ACC112 (cell line): ENCODE measurements around the gene XRRA1.
"Not testable (repeated sequence)": the region's sequence is repeated elsewhere in the genome, so short reads cannot be mapped to it uniquely, and the experiment has no call there.

Source experiments
- H2AFZ ChIP-seq: fragments of 200-600 bp; sonication (generic); one replicate; pipeline ENCODE4 v1.6.0; 2017; ENCODE audit warnings: antibody characterized with exemption, low read length; ENCODE audit not compliant: unreplicated experiment
- H3K27ac ChIP-seq: fragments of 200-600 bp; sonication (generic); 2 replicates; pipeline ENCODE4 v1.5.1; 2014; ENCODE audit warnings: low read depth, mild to moderate bottlenecking, antibody characterized with exemption, low read length, moderate library complexity
- H3K27me3 ChIP-seq: fragments of 200-600 bp; sonication (generic); 2 replicates; pipeline ENCODE4 v1.6.1; 2014; ENCODE audit warnings: mild to moderate bottlenecking, antibody characterized with exemption, low read length, moderate library complexity, mixed read lengths; ENCODE audit not compliant: insufficient read depth
- H3K36me3 ChIP-seq: fragments of 200-600 bp; sonication (generic); 2 replicates; pipeline ENCODE4 v1.6.1; 2016; ENCODE audit warnings: mild to moderate bottlenecking, antibody characterized with exemption, low read length, moderate library complexity, mixed read lengths; ENCODE audit not compliant: insufficient read depth
- H3K4me1 ChIP-seq: fragments of 200-600 bp; sonication (generic); one replicate; pipeline ENCODE4 v1.6.1; 2016; ENCODE audit warnings: low read length, mixed read lengths; ENCODE audit not compliant: insufficient read depth, unreplicated experiment, control insufficient read depth
- H3K4me3 ChIP-seq: fragments of 200-600 bp; sonication (generic); 2 replicates; pipeline ENCODE4 v1.5.1; 2014; ENCODE audit warnings: mild to moderate bottlenecking, low read depth, low read length
- H3K79me2 ChIP-seq: fragments of 200-600 bp; sonication (generic); one replicate; pipeline ENCODE4 v1.6.0; 2016; ENCODE audit warnings: low read length; ENCODE audit not compliant: control insufficient read depth, unreplicated experiment, insufficient read depth

Gene XRRA1, protein sequence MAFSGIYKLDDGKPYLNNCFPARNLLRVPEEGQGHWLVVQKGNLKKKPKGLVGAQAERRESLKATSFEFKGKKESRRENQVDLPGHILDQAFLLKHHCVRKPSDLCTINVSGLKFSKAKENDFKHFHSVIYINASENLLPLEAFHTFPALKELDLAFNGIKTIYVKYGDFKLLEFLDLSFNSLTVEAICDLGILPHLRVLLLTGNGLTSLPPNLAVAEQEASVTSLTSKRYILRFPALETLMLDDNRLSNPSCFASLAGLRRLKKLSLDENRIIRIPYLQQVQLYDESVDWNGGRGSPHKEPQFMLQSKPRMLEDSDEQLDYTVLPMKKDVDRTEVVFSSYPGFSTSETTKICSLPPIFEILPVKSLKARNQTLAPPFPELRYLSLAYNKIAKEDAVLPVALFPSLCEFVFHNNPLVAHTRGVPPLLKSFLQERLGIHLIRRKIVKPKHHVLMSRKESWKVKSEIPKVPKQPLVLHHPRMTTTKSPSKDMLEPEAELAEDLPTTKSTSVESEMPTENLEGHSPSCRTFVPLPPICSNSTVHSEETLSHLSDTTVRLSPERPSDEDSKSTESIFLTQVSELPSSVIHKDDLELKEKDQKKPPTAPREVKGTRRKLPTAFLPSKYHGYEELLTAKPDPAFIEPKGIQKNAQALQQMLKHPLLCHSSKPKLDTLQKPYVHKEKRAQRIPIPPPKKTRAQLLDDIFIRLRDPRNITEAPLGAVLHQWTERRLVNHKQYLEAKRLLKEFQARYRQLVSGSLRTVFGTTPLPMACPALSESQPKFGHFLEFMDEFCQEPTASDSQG

GRCh38 chr11:74948898-74949752, at the start of gene XRRA1, which contains the start of gene SPCS2:
Gene XRRA1 (minus strand): TSS chr11:74949091. CDS start chr11:74940878, 8,213 bp downstream.
Gene SPCS2 (plus strand): TSS chr11:74949266. CDS start chr11:74949286, 20 bp downstream.
- peaks cover 54% of the 10 kb centered on the region for H3K79me2 ChIP-seq
- peak within 1 kb of the TSS; percentile 70 for H3K27ac ChIP-seq
- peaks cover 22% of the 10 kb centered on the region for H3K4me1 ChIP-seq
- H2AFZ ChIP-seq = peak within 1 kb of the TSS; percentile 99
- peaks cover 11% of the 10 kb centered on the region; the same call in 1 of the 2 replicates for H3K36me3 ChIP-seq
- H3K27me3 ChIP-seq = no peaks in the 10 kb centered on the region
- H3K4me3 ChIP-seq = peak within 1 kb of the TSS; percentile 100

GRCh38 chr11:74992852-74993251, 44.0 kb upstream of the XRRA1 start:
- Histone ChIP-seq H3K27me3 (no peaks in the 10 kb centered on the region), H3K36me3 (no peaks in the 10 kb centered on the region), H3K27ac (no peak overlapping the region), H2AFZ (no peak overlapping the region), H3K79me2 (no peaks in the 10 kb centered on the region), H3K4me1 (no peaks in the 10 kb centered on the region), H3K4me3 (no peak overlapping the region)

- Histone ChIP-seq H3K4me1 (no peaks in the 10 kb centered on the region), H3K36me3 (no peaks in the 10 kb centered on the region), H3K27ac (no peak overlapping the region), H3K27me3 (no peaks in the 10 kb centered on the region), H2AFZ (no peak overlapping the region), H3K79me2 (no peaks in the 10 kb centered on the region), H3K4me3 (no peak overlapping the region)
Observed at GRCh38 chr11:74990941-74991340, 42.0 kb upstream of the XRRA1 start.

- H3K79me2 ChIP-seq, H3K36me3 ChIP-seq, H3K4me1 ChIP-seq, H3K27me3 ChIP-seq, H3K27ac ChIP-seq, H3K4me3 ChIP-seq, H2AFZ ChIP-seq: not testable (repeated sequence)
Observed at GRCh38 chr11:74990150-74990549, 41.3 kb upstream of the XRRA1 start.

DNA sequence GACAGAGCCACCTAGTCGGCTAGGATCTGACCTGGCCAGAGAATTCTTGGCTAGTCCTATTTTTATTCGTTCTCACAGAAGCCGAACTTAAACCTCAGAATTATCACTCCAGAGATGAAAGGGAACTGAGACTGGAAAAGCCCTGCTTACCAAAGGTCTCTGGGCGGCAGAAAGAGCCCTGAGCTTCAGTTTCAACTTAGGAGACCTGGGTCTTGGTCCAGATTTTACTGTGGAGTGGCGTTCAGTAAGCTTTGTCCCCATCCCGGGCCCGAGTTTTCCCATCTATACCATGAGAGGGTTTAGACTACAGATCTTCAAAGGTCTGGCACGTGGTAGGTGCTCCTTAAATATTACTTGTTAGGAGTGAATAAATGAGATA, 40.4 kb upstream of the XRRA1 start:
- Histone ChIP-seq H3K79me2 (no peaks in the 10 kb centered on the region), H3K27ac (peak overlapping the region; percentile 38; the same call in 1 of the 2 replicates), H3K4me3 (peak overlapping the region; percentile 94), H3K36me3 (no peaks in the 10 kb centered on the region), H2AFZ (peak overlapping the region; percentile 80), H3K27me3 (no peaks in the 10 kb centered on the region), H3K4me1 (no peaks in the 10 kb centered on the region)

DNA sequence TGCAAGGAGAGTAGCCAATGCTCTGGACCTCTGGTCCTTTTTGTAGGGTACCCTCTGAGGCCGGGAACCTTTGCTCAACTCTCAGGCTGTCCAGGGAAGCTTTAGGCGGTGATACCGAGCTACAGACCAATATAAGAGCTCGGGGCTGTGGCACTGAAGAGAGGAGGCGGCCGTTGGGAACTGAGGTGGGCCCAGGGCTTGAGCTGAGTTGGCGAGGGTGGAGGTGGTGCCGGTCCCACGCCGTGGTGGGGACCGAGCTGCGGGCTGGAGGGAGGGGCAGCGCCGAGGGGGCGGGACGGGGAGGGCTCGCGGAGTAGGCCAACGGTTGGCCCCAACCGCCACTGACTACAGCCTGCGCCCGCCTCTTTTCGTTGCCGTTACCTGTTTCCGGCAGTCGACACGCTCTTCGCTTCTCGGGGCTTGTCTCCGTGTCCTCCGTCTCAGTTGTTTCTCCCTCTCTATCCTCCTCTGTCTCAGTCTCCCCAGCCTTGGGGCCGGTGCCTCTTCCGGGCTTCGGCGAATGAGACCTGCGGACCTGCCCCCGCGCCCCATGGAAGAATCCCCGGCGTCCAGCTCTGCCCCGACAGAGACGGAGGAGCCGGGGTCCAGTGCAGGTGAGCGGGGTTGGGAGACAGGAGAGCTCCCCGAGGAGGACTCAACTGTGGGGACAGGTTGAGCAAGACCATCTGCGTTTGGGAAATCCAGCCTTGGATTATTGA, 39.8 kb upstream of the XRRA1 start, which contains the start of gene NEU3:
Gene NEU3, plus strand, starts transcription at position 393 of the 719 bp plus-strand sequence. Its CDS starts 128 bp downstream, at position 521.
- Histone ChIP-seq H3K4me3 (peak within 1 kb of the TSS; percentile 94), H3K79me2 (no peaks in the 10 kb centered on the region), H2AFZ (peak within 1 kb of the TSS; percentile 80)

GRCh38 chr11:74984730-74985129, 35.8 kb upstream of the XRRA1 start:
- Histone ChIP-seq H3K4me3 (no peak overlapping the region), H3K36me3 (peaks cover 3% of the 10 kb centered on the region; the same call in 1 of the 2 replicates), H3K27ac (no peak overlapping the region), H3K4me1 (no peaks in the 10 kb centered on the region), H2AFZ (no peak overlapping the region), H3K27me3 (no peaks in the 10 kb centered on the region), H3K79me2 (no peaks in the 10 kb centered on the region)

More for the DNA sequence above, 39.8 kb upstream of the XRRA1 start, which contains the start of gene NEU3:
- Histone ChIP-seq H3K27ac (peak within 1 kb of the TSS; percentile 38; the same call in 1 of the 2 replicates), H3K27me3 (no peaks in the 10 kb centered on the region), H3K4me1 (no peaks in the 10 kb centered on the region), H3K36me3 (no peaks in the 10 kb centered on the region)

- H3K4me3 ChIP-seq = no peak overlapping the region
- H3K27ac ChIP-seq = no peak overlapping the region
- no peaks in the 10 kb centered on the region for H3K79me2 ChIP-seq
- no peak overlapping the region for H2AFZ ChIP-seq
- no peaks in the 10 kb centered on the region for H3K27me3 ChIP-seq
- peaks cover 4% of the 10 kb centered on the region; the same call in 1 of the 2 replicates for H3K36me3 ChIP-seq
- no peaks in the 10 kb centered on the region for H3K4me1 ChIP-seq
Observed at GRCh38 chr11:74984070-74984469, 35.2 kb upstream of the XRRA1 start.

DNA sequence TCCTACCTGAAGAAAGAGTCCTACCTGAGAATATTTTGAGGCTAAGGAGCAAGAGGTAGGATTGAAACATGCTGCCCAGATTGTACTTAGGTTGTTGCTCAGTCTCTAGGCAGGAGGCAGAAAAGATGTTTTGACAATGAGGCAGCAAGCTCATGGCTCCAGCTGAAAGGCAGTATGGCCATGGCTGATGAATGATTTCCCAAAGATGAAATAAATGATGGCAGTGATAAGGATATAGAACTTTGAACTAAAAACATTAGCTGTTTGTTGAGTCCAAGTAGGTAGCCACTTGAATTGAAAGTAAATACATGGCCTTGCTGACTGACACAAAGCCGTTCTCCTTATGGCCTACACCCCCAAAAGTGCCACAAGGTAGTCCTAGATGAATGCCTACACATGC, 33.0 kb upstream of the XRRA1 start:
- Histone ChIP-seq H3K4me1 (no peaks in the 10 kb centered on the region), H3K36me3 (peaks cover 8% of the 10 kb centered on the region), H3K79me2 (no peaks in the 10 kb centered on the region), H3K27ac (no peak overlapping the region), H3K4me3 (no peak overlapping the region), H2AFZ (no peak overlapping the region), H3K27me3 (no peaks in the 10 kb centered on the region)
